ENCODE data around the gene POLE3.
"Not testable (repeated sequence)": the region's sequence is repeated elsewhere in the genome, so short reads cannot be mapped to it uniquely, and the experiment has no call there.

Gene POLE3

DNA sequence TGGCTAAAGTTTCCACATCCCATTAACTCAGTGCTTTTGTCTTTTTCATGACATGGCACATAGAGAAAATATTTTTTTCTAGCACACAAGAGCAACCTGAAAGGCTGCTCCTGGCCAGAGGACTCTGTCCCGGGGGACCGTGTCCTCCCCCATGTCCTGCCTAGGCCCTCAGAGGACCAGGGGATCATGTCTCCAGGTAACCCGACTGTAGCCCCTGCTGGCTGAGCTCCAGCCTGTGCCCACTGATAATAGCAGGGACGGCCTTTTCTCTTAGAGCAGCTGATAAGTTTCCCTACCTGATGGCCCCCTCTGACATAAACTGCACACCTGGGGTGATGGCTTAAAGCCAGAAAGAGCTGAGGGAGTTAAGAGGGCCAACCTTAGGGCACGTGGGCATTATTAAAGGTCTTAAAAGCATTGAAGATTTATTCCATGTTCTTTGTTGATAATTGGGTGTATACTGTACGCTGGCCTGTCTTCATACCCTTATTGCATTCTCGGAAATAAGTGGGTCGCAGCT lies 39.6 kb downstream of the POLE3 start:
- Histone ChIP-seq H3K4me1 (ENCODE audit: control insufficient read depth in 1 of 2, insufficient read depth in 1 of 2, low read depth in 1 of 2, low read length in 1 of 2) (peaks cover 0 to under 1% of the 10 kb centered on the region in 2 experiments), H3K27me3 (no peaks in the 10 kb centered on the region), H3K9me3 (no peaks in the 10 kb centered on the region), H3K4me3 (ENCODE audit: low read depth in 1 of 2, low read length in 1 of 2) (no peak overlapping the region), H3K27ac (no peak overlapping the region), H3K36me3 (peaks cover 15% of the 10 kb centered on the region)
- TF ChIP-seq, protein P1, sequence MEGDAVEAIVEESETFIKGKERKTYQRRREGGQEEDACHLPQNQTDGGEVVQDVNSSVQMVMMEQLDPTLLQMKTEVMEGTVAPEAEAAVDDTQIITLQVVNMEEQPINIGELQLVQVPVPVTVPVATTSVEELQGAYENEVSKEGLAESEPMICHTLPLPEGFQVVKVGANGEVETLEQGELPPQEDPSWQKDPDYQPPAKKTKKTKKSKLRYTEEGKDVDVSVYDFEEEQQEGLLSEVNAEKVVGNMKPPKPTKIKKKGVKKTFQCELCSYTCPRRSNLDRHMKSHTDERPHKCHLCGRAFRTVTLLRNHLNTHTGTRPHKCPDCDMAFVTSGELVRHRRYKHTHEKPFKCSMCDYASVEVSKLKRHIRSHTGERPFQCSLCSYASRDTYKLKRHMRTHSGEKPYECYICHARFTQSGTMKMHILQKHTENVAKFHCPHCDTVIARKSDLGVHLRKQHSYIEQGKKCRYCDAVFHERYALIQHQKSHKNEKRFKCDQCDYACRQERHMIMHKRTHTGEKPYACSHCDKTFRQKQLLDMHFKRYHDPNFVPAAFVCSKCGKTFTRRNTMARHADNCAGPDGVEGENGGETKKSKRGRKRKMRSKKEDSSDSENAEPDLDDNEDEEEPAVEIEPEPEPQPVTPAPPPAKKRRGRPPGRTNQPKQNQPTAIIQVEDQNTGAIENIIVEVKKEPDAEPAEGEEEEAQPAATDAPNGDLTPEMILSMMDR (IDR thresholded peaks at IDR 0.05) = no peak

DNA sequence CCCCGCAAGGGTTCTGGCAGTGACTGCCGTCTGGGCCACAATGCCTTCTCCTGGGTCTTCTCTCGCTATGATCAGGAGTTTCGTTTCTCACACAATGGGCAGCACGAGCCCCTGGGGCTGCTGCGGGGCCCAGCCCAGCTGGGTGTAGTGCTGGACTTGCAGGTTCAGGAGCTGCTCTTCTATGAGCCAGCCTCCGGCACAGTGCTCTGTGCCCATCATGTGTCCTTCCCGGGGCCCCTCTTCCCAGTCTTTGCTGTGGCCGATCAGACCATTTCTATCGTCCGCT lies 40.7 kb downstream of the POLE3 start:
- Histone ChIP-seq H3K27ac (no peak overlapping the region), H3K36me3 (peaks cover 15% of the 10 kb centered on the region), H3K27me3 (no peaks in the 10 kb centered on the region), H3K4me3 (ENCODE audit: low read depth in 1 of 2, low read length in 1 of 2) (no peak overlapping the region), H3K4me1 (ENCODE audit: control insufficient read depth in 1 of 2, insufficient read depth in 1 of 2, low read depth in 1 of 2, low read length in 1 of 2) (peaks cover 0 to 8% of the 10 kb centered on the region in 2 experiments), H3K9me3 (no peaks in the 10 kb centered on the region)
- TF ChIP-seq, protein P1 (IDR thresholded peaks at IDR 0.05) = no peak

DNA sequence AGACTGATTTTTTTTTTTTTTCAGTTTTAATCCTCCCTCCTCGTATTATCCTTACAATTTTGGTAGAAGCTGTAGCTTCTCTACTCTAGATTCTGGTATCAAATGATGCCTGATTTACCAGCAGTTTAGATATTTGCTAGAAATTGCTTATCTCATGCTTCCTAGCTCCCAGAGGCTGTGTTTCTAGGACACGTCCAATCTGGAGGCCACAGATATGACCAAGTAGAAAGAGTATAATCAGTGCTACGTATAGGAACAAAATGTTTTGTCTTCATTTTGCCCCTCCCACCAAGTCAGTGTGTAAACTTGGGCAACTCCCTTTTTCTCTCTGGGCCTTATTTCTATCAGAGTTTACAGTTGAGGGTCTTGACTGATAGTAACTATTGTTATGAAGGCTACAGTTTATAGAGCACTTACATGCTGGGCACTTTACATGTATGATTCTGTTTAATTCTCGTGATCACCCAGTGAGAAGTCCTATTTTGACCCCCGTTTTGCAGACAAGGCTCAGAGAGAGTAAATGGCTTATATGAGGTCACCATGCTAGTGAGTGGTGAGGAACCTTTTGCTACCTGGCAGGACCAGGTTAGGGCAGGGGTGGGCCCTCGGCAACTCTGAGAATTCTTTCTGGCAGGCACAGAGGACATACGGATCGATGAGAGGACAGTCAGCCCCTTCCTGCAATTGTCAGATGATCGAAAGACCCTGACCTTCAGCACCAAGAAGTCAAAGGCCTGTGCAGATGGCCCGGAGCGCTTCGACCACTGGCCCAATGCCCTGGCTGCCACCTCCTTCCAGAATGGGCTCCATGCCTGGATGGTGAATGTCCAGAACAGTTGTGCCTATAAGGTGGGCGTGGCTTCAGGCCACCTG lies 41.3 kb downstream of the POLE3 start:
- H3K27ac ChIP-seq = no peak overlapping the region
- peaks cover 0 to 8% of the 10 kb centered on the region in 2 experiments for H3K4me1 ChIP-seq (ENCODE audit: control insufficient read depth in 1 of 2, insufficient read depth in 1 of 2, low read depth in 1 of 2, low read length in 1 of 2)
- H3K4me3 ChIP-seq (ENCODE audit: low read depth in 1 of 2, low read length in 1 of 2) = no peak overlapping the region
- TF ChIP-seq, protein P1 (IDR thresholded peaks at IDR 0.05) = no peak
- no peaks in the 10 kb centered on the region for H3K27me3 ChIP-seq
- H3K36me3 ChIP-seq = peaks cover 13% of the 10 kb centered on the region
- H3K9me3 ChIP-seq = no peaks in the 10 kb centered on the region

DNA sequence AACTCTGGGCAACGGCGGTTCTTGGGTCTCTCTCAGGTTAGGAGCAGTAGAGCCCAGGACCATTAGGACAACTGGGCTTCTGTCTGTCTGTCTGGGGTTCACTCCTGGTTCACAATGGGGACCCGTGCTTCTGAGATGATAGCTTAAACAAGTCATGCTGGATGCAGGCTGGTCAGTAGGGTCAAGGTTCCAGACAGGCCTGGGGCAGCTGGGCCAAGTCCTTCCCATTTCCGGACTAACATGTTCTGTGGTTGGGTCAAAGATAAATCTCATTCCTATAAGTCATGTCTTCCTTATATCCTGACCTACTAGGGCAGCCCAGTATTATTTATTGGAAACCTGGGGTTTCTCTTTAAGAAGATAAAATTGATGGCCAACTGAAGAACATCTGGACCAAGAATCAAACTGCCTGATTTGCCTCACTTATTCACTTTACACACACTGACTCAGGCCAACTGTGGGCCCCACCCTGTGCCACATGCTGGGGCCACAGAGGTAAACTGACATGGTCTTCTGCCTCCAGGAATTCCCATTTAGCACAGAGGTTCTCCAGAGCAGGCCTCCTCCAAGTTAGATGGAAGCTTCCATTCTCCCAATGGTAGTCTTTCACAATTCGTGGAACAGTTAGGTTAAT lies 42.0 kb downstream of the POLE3 start:
- no peak overlapping the region for H3K27ac ChIP-seq
- H3K4me3 ChIP-seq (ENCODE audit: low read depth in 1 of 2, low read length in 1 of 2) = no peak overlapping the region
- TF ChIP-seq, protein P1 (IDR thresholded peaks at IDR 0.05) = no peak
- H3K4me1 ChIP-seq (ENCODE audit: control insufficient read depth in 1 of 2, insufficient read depth in 1 of 2, low read depth in 1 of 2, low read length in 1 of 2) = peaks cover 0 to 8% of the 10 kb centered on the region in 2 experiments
- no peaks in the 10 kb centered on the region for H3K27me3 ChIP-seq
- H3K9me3 ChIP-seq = no peaks in the 10 kb centered on the region
- H3K36me3 ChIP-seq = peaks cover 5% of the 10 kb centered on the region

DNA sequence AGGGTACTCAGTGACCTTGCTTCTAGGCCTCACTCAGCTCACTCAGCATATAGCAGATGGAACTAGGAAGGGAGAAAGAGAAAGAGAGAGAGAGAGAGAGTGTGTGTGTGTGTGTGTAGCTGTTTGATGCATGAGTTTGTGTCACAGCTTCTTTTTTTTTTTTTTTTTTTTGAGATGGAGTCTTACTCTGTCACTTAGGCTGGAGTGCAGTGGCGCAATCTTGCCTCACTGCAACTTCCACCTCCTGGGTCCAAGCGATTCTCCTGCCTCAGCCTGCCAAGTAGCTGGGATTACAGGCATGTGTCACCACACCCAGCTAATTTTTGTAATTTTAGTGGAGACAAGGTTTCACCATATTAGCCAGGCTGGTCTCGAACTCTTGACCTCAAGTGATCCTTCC lies 44.8 kb downstream of the POLE3 start:
- H3K4me3 ChIP-seq (ENCODE audit: low read depth in 1 of 2, low read length in 1 of 2); H3K27me3 ChIP-seq; H3K27ac ChIP-seq; H3K4me1 ChIP-seq (ENCODE audit: control insufficient read depth in 1 of 2, insufficient read depth in 1 of 2, low read depth in 1 of 2, low read length in 1 of 2); H3K36me3 ChIP-seq; H3K9me3 ChIP-seq: not testable (repeated sequence)

DNA sequence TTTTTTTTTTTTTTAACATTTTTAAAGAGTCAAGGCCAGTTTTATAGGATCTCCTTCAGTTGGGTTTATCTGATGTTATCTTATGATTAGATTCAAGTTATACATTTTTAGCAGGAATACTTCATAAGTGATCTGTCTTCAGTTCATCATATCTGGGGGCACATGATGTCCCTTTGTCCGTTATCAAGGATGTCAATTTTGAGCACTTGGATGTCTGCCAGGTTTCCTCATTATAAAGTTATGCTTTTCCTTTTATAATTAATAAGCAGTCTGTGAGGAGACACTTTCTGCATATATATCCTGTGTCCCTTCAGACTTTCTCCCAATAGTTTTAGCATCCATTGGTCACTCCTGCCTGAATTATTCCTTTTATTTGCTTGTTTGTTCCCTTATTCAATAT lies 45.5 kb downstream of the POLE3 start:
- no peaks in the 10 kb centered on the region for H3K27me3 ChIP-seq
- no peaks in the 10 kb centered on the region for H3K36me3 ChIP-seq
- no peak overlapping the region for H3K27ac ChIP-seq
- H3K4me3 ChIP-seq (ENCODE audit: low read depth in 1 of 2, low read length in 1 of 2) = no peak overlapping the region
- TF ChIP-seq, protein P1 (IDR thresholded peaks at IDR 0.05) = no peak
- H3K4me1 ChIP-seq (ENCODE audit: control insufficient read depth in 1 of 2, insufficient read depth in 1 of 2, low read depth in 1 of 2, low read length in 1 of 2) = peaks cover 0 to 8% of the 10 kb centered on the region in 2 experiments
- H3K9me3 ChIP-seq = no peaks in the 10 kb centered on the region

Measured in neutrophil (primary cell).